K562 (cell line): ENCODE measurements around the gene ITK. TPM values are rescaled to one million over a fixed set of nuclear protein-coding genes. Genes with fewer than 3 reads are reported as not detected.

Experiments
- BACH1 ChIP-seq: fragments of 200-800 bp; sonication (Bioruptor generic); IDR thresholded peaks from 2 replicates; pipeline ENCODE4 v1.6.1; 2016; ENCODE audit warnings: missing genetic modification characterization, missing compliant biosample characterization
- CCAR2 ChIP-seq: fragments of 200-400 bp; formaldehyde crosslinking; IDR thresholded peaks from 2 replicates; pipeline ENCODE4 v1.6.1; 2017; ENCODE audit warnings: mild to moderate bottlenecking, low read depth, low read length
- CTBP1 ChIP-seq: fragments of 450-650 bp; IDR thresholded peaks from 2 replicates; pipeline ENCODE4 v1.6.1; 2016; ENCODE audit warnings: borderline replicate concordance
- ELK3 ChIP-seq: fragments of 450-650 bp; formaldehyde crosslinking; IDR thresholded peaks from 2 replicates; pipeline ENCODE4 v1.4.0; 2020; ENCODE audit warnings: mild to moderate bottlenecking
- HDAC3 ChIP-seq: fragments of 450-650 bp; IDR thresholded peaks from 2 replicates; pipeline ENCODE4 v1.6.1; 2018; ENCODE audit warnings: borderline replicate concordance, mild to moderate bottlenecking, moderate library complexity; ENCODE audit not compliant: partially characterized antibody
- HNRNPLL ChIP-seq: fragments of 200-400 bp; formaldehyde crosslinking; IDR thresholded peaks from 2 replicates; pipeline ENCODE4 v1.6.1; 2017; ENCODE audit warnings: low read length, low read depth, mild to moderate bottlenecking; ENCODE audit not compliant: poor library complexity, severe bottlenecking
- MGA ChIP-seq: fragments of 450-650 bp; IDR thresholded peaks from 2 replicates; pipeline ENCODE4 v1.6.1; 2016; ENCODE audit warnings: mild to moderate bottlenecking, moderate library complexity
- POU5F1 ChIP-seq: fragments of 150-350 bp; IDR thresholded peaks from 2 replicates; pipeline ENCODE4 v1.6.1; 2014; ENCODE audit warnings: borderline replicate concordance, low read length, low read depth, mild to moderate bottlenecking; ENCODE audit not compliant: partially characterized antibody
- SRSF9 ChIP-seq: fragments of 200-400 bp; formaldehyde crosslinking; IDR thresholded peaks from 2 replicates; pipeline ENCODE4 v1.6.1; 2017; ENCODE audit warnings: low read depth, low read length, borderline replicate concordance
- ZNF324 ChIP-seq: fragments of 250-450 bp; sonication (Bioruptor Pico); IDR thresholded peaks from 2 replicates; pipeline ENCODE4 v1.4.0; 2020; ENCODE audit warnings: mild to moderate bottlenecking
- polyA plus RNA-seq, 8 experiments: library from polyadenylated mRNA; depleted of rRNA in 4 of 8; stranded (reverse) in 5 of 8; unstranded in 3 of 8; fragments of >200 nt; fragmentation: Nextera tagmentation in 2 of 8; fragmentation: Illumina TruSeq in 1 of 8; extraction: Ambion mirVana in 2 of 8; extraction: Trizol in 1 of 8; gene quantifications; 2 replicates each; pipeline versions ENCODE4 v1.2.1 to v1.2.3, GENCODE V29; 2011 to 2014; ENCODE audit warnings: inconsistent platforms in 1 of 8, missing spikeins in 1 of 8
- total RNA-seq, 7 experiments: library from RNA; depleted of rRNA in 6 of 7; stranded (reverse); fragments of >200 nt in 6 of 7; fragmentation: Illumina TruSeq in 2 of 7; extraction: Trizol in 2 of 7; gene quantifications; 2 replicates each; pipeline versions ENCODE4 v1.2.1 to v1.2.3, GENCODE V29; 2011 to 2021; ENCODE audit warnings: low replicate concordance in 1 of 7
- TF ChIP-seq, protein P1 (sequence below): IDR thresholded peaks from 2 replicates; pipeline ENCODE4 v1.6.1; 2014; ENCODE audit warnings: antibody characterized with exemption
- TF ChIP-seq, protein P2 (sequence below): fragments of 450-650 bp; formaldehyde crosslinking; IDR thresholded peaks from 2 replicates; pipeline ENCODE4 v1.4.0; 2020; ENCODE audit warnings: mild to moderate bottlenecking, moderate library complexity

The ITK gene
- total and polyA plus RNA-seq, 9 of the 15 experiments (the other 6 are each of a cell fraction or from before 2014, with no cell fraction given): 0.04 to 0.75 TPM; not detected in 7

GRCh38 chr5:157271740-157272271 lies 91.2 kb downstream of the ITK start (continued):
- TF ChIP-seq ELK3 (CRISPR knock-in tag): no peak
- TF ChIP-seq HDAC3: no peak
- TF ChIP-seq HNRNPLL: no peak
- TF ChIP-seq POU5F1: no peak
- peak; percentile 28; the same call in 1 of the 2 replicates for TF ChIP-seq BACH1 (tag)
- TF ChIP-seq, protein P1, sequence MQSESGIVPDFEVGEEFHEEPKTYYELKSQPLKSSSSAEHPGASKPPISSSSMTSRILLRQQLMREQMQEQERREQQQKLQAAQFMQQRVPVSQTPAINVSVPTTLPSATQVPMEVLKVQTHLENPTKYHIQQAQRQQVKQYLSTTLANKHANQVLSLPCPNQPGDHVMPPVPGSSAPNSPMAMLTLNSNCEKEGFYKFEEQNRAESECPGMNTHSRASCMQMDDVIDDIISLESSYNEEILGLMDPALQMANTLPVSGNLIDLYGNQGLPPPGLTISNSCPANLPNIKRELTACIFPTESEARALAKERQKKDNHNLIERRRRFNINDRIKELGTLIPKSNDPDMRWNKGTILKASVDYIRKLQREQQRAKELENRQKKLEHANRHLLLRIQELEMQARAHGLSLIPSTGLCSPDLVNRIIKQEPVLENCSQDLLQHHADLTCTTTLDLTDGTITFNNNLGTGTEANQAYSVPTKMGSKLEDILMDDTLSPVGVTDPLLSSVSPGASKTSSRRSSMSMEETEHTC: no peak
- no peak for TF ChIP-seq CCAR2
- 0 out of 2 replicates have a peak, but pooled peaks have one; percentile 2 for TF ChIP-seq CTBP1
- peak; percentile 15; the same call in 1 of the 2 replicates for TF ChIP-seq ZNF324 (CRISPR knock-in tag)
- TF ChIP-seq, protein P2, sequence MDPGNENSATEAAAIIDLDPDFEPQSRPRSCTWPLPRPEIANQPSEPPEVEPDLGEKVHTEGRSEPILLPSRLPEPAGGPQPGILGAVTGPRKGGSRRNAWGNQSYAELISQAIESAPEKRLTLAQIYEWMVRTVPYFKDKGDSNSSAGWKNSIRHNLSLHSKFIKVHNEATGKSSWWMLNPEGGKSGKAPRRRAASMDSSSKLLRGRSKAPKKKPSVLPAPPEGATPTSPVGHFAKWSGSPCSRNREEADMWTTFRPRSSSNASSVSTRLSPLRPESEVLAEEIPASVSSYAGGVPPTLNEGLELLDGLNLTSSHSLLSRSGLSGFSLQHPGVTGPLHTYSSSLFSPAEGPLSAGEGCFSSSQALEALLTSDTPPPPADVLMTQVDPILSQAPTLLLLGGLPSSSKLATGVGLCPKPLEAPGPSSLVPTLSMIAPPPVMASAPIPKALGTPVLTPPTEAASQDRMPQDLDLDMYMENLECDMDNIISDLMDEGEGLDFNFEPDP (CRISPR knock-in tag): no peak
- peak; percentile 78 for TF ChIP-seq MGA
- no peak for TF ChIP-seq SRSF9
